ENCODE data around the gene TMEM109.

Gene TMEM109

GRCh38 chr11:60944490-60945294 is 30.7 kb downstream of the TMEM109 start:
- no peak for DNase-seq

- no peak for DNase-seq
Measured at GRCh38 chr11:60945295-60945667, 31.3 kb downstream of the TMEM109 start.

- no peak for DNase-seq
Measured at GRCh38 chr11:60946601-60947264, 32.8 kb downstream of the TMEM109 start.

- no peak for DNase-seq
Measured at GRCh38 chr11:60947700-60948099, 33.7 kb downstream of the TMEM109 start.

- no peak for DNase-seq
Measured at GRCh38 chr11:60948250-60948649, 34.3 kb downstream of the TMEM109 start.

- no peak for DNase-seq
Measured at GRCh38 chr11:60950024-60950423, 36.1 kb downstream of the TMEM109 start.

GRCh38 chr11:60950933-60951605 is 37.1 kb downstream of the TMEM109 start:
- no peak for DNase-seq

GRCh38 chr11:60951606-60951903 is 37.6 kb downstream of the TMEM109 start:
- no peak for DNase-seq

GRCh38 chr11:60951904-60952741 is 38.2 kb downstream of the TMEM109 start, which contains the start of gene SLC15A3:
SLC15A3 (minus strand) TSS chr11:60952176; CDS start chr11:60951551, 625 bp downstream.
- no peak for DNase-seq

GRCh38 chr11:60952742-60953170 is 38.8 kb downstream of the TMEM109 start:
- DNase-seq = no peak

GRCh38 chr11:60953781-60954180 is 39.8 kb downstream of the TMEM109 start:
- DNase-seq = no peak

- DNase-seq = no peak
Measured at GRCh38 chr11:60954421-60954820, 40.5 kb downstream of the TMEM109 start.

GRCh38 chr11:60955571-60955970 is 41.6 kb downstream of the TMEM109 start:
- DNase-seq = no peak

GRCh38 chr11:60957188-60957587 is 43.2 kb downstream of the TMEM109 start:
- no peak for DNase-seq

- no peak for DNase-seq
Measured at GRCh38 chr11:60959431-60959830, 45.5 kb downstream of the TMEM109 start.

- DNase-seq = no peak
Measured at GRCh38 chr11:60960405-60960804, 46.4 kb downstream of the TMEM109 start.

- no peak for DNase-seq
Measured at GRCh38 chr11:60964801-60965200, 50.8 kb downstream of the TMEM109 start.

GRCh38 chr11:60966890-60967289 is 52.9 kb downstream of the TMEM109 start:
- DNase-seq = no peak

- no peak for DNase-seq
Measured at GRCh38 chr11:60968223-60968622, 54.3 kb downstream of the TMEM109 start.

GRCh38 chr11:60970369-60970774 is 56.4 kb downstream of the TMEM109 start:
- peak; percentile 78 for DNase-seq

GRCh38 chr11:60970890-60971289 is 56.9 kb downstream of the TMEM109 start:
- no peak for DNase-seq

- peak; percentile 50 for DNase-seq
Measured at GRCh38 chr11:60971520-60971919, 57.6 kb downstream of the TMEM109 start, which contains the start of gene CD6. CD6 (plus strand) TSS chr11:60971680; CDS start chr11:60971866, 186 bp downstream.
